Uterus (tissue), 2 donors: ENCODE data around the gene CDC42EP1.

Source experiments
- CTCF ChIP-seq, 4 experiments: fragments of 200-600 bp in 2 of 4; fragments of 450-650 bp in 2 of 4; sonication (generic) in 2 of 4; IDR thresholded peaks; one replicate each; pipeline ENCODE4 v1.5.1; 2016 to 2019; ENCODE audit warnings: antibody characterized with exemption in 4 of 4, mild to moderate bottlenecking in 2 of 4, moderate library complexity in 1 of 4
- POLR2A ChIP-seq, 2 donors: fragments of 450-650 bp; IDR thresholded peaks; one replicate each; pipeline ENCODE4 v1.6.1; 2016; ENCODE audit warnings: antibody characterized with exemption in 2 of 2, mild to moderate bottlenecking in 1 of 2, moderate library complexity in 1 of 2

GRCh38 chr22:37549704-37550059 is 10.6 kb upstream of the CDC42EP1 start:
- peak; percentile 14 to 33 (median 21) for TF ChIP-seq CTCF (IDR thresholded peaks at IDR 0.05)
- TF ChIP-seq POLR2A (IDR thresholded peaks at IDR 0.05), result no peak
